Progenitor cell of endocrine pancreas (in vitro differentiated cells): ENCODE measurements around the gene NAA35. TPM values are rescaled to one million over a fixed set of nuclear protein-coding genes. Genes with fewer than 3 reads are reported as not detected.

Experiments used
- DNase-seq: peaks from one replicate; pipeline ENCODE4 v3.0.0; 2021; ENCODE audit warnings: low spot score; ENCODE audit not compliant: unreplicated experiment
- H3K27ac Mint-ChIP-seq: 2 replicates; pipeline ENCODE4 v1.8.0; 2021; ENCODE audit warnings: mild to moderate bottlenecking, moderate library complexity, mixed read lengths
- H3K27me3 Mint-ChIP-seq: 2 replicates; pipeline ENCODE4 v1.8.0; 2021; ENCODE audit warnings: mixed read lengths
- H3K36me3 Mint-ChIP-seq: 2 replicates; pipeline ENCODE4 v1.8.0; 2022; ENCODE audit warnings: mixed read lengths; ENCODE audit not compliant: insufficient read depth
- H3K4me1 Mint-ChIP-seq: 2 replicates; pipeline ENCODE4 v1.8.0; 2021; ENCODE audit warnings: low read depth, mixed read lengths
- H3K4me3 Mint-ChIP-seq: 2 replicates; pipeline ENCODE4 v1.8.0; 2021; ENCODE audit warnings: low read depth, mild to moderate bottlenecking, moderate library complexity, mixed read lengths
- H3K9me3 Mint-ChIP-seq: 2 replicates; pipeline ENCODE4 v1.8.0; 2021; ENCODE audit warnings: low read depth, mixed read lengths
- total RNA-seq: library from RNA; stranded (reverse); gene quantifications from 2 replicates; pipeline ENCODE4 v1.2.1, GENCODE V29; 2021
- TF ChIP-seq, protein P1 (sequence below): fragments of 200-600 bp; sonication (generic); IDR thresholded peaks from one replicate; pipeline ENCODE4 v1.5.0; 2021; ENCODE audit warnings: antibody characterized with exemption, mild to moderate bottlenecking; ENCODE audit not compliant: unreplicated experiment

The NAA35 gene
- total RNA-seq, 1 donor from 2014 or later = 37.3 TPM

DNA sequence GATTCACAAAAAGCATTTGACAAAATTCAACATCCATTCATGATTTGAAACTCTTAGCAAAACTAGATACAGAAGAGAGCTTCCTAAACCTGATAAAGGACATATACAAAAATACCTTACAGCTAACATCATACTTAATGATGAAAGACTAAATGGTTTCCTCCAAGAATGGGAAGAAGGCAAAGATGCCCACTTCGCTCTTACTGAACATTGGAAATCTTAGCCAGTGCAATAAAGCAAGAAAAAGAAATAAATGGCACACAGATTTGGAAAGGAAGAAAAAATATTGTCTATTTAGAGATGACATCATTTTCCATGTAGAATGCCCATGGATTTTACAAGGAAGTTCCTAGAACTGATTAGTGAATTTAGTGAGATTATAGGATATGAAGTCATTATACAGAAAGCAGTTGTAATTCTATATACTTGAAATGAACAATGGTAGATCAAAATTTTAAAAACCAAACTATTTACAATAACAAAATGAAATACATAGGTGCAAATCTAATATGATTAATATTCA lies 64.4 kb downstream of the NAA35 start:
- H3K27me3 Mint-ChIP-seq = no peaks in the 10 kb centered on the region
- H3K27ac Mint-ChIP-seq = no peak overlapping the region
- H3K4me3 Mint-ChIP-seq = no peak overlapping the region
- H3K9me3 Mint-ChIP-seq = peaks cover 29% of the 10 kb centered on the region
- DNase-seq = no peak
- H3K36me3 Mint-ChIP-seq = peaks cover 74% of the 10 kb centered on the region
- no peaks in the 10 kb centered on the region for H3K4me1 Mint-ChIP-seq
- TF ChIP-seq, protein P1, sequence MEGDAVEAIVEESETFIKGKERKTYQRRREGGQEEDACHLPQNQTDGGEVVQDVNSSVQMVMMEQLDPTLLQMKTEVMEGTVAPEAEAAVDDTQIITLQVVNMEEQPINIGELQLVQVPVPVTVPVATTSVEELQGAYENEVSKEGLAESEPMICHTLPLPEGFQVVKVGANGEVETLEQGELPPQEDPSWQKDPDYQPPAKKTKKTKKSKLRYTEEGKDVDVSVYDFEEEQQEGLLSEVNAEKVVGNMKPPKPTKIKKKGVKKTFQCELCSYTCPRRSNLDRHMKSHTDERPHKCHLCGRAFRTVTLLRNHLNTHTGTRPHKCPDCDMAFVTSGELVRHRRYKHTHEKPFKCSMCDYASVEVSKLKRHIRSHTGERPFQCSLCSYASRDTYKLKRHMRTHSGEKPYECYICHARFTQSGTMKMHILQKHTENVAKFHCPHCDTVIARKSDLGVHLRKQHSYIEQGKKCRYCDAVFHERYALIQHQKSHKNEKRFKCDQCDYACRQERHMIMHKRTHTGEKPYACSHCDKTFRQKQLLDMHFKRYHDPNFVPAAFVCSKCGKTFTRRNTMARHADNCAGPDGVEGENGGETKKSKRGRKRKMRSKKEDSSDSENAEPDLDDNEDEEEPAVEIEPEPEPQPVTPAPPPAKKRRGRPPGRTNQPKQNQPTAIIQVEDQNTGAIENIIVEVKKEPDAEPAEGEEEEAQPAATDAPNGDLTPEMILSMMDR = no peak

DNA sequence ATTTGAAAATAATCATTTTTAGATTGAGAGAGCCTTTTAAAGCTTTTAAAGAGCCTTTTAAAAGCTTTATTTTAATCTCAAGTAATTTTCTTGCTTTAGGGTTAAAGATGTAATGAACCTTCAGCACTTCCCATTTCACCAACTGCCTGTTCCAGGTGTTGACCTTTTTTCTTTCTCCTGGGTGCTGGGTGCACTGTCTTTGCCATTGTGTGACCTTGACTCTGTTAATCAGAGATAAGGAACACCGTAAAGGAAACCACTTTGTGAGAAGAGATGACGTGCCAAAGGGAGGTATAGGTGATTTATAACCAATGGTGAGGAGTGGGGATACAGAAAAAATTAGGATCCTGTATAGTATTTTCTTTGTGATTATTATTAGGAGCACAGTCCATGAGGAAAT lies 68.2 kb downstream of the NAA35 start:
- Mint-ChIP-seq H3K36me3 (peaks cover 52% of the 10 kb centered on the region), H3K27ac (peak overlapping the region; percentile 42), H3K4me3 (no peak overlapping the region), H3K4me1 (peaks cover 1% of the 10 kb centered on the region), H3K9me3 (peaks cover 14% of the 10 kb centered on the region), H3K27me3 (no peaks in the 10 kb centered on the region)
- TF ChIP-seq, protein P1 = no peak
- no peak for DNase-seq

DNA sequence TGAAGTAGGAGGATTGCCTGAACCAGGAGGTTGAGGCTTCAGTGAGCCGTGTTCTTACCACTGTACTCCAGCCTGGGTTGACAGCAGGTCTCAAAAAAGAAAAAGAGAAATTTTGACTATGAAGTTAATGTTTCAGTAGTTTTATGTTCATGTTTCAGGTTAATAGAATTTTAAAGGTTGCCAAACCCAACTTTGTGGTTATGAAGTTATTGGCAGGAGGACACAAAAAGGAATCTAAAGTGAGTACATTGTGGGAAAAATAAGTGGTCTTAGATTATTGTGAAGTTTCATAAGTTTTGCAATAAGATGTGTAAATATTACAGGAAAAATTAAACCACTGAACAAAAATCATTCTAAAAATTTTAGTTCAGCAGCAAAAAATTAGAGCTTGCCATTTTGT lies 79.8 kb downstream of the NAA35 start:
- Mint-ChIP-seq H3K27me3 (no peaks in the 10 kb centered on the region), H3K36me3 (peaks cover 47% of the 10 kb centered on the region), H3K4me3 (no peak overlapping the region), H3K9me3 (no peaks in the 10 kb centered on the region), H3K27ac (no peak overlapping the region), H3K4me1 (no peaks in the 10 kb centered on the region)
- DNase-seq = no peak
- TF ChIP-seq, protein P1 = no peak

DNA sequence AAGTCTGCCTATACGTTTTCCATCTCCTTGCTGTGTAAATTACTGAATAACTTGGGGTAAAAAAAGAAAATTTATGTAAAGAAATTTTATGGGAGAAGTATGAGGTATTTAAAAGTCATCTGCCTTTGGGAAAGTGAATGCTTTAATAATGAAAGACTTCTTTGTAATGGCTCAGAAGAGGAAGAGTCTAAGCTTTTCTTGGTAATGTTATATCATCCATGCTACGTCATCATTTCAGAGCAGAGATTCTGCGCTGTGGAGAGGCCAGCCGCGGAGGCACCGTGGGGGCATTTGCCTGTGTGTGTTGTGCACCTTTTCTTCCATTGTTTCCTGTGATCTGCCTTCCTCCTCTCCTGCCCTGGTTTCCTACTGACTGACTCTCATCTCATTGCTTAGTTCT lies 80.2 kb downstream of the NAA35 start:
- TF ChIP-seq, protein P1 = no peak
- Mint-ChIP-seq H3K27me3 (no peaks in the 10 kb centered on the region), H3K36me3 (peaks cover 47% of the 10 kb centered on the region), H3K9me3 (no peaks in the 10 kb centered on the region), H3K4me1 (no peaks in the 10 kb centered on the region), H3K27ac (peak overlapping the region; percentile 8), H3K4me3 (no peak overlapping the region)
- DNase-seq = no peak

DNA sequence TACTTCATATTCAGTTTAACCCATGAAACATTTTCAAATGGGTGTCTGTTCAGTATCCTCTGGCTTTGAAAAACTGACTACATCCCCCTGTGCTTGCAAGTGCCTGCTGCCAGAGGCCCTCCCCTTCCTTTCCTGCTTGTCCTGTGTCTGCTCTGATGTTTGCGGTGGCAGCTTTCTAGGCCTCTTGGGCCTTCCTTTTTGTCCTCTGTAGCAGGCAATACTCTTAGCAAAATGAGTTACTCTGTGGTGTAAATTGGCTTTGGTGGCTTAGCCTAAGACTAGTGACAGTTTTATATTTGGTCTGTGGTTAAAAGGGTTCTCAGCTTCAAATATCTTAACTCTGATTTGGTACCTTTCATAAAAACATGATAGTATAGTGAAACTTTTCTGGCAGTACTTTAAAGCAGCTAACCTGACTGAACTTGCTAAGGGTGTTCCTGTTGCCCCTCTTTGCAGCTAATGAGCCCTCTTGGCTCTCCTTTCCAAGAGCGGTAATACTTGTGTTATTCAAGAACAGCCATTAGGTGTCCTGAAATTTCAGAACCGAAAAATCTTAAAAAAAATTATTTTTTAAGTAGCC lies 81.8 kb downstream of the NAA35 start:
- TF ChIP-seq, protein P1 = no peak
- no peaks in the 10 kb centered on the region for H3K27me3 Mint-ChIP-seq
- no peak overlapping the region for H3K4me3 Mint-ChIP-seq
- peaks cover 46% of the 10 kb centered on the region for H3K36me3 Mint-ChIP-seq
- peak overlapping the region; percentile 62 for H3K27ac Mint-ChIP-seq
- no peaks in the 10 kb centered on the region for H3K9me3 Mint-ChIP-seq
- no peak for DNase-seq
- no peaks in the 10 kb centered on the region for H3K4me1 Mint-ChIP-seq
